Ureter (tissue), 1 donor: ENCODE measurements around the gene PIK3C2A. TPM values are rescaled to one million over a fixed set of nuclear protein-coding genes. Genes with fewer than 3 reads are reported as not detected.
A peak's percentile ranks its signal among the peaks of the same experiment; 100 is the strongest.

Experiments used
- DNase-seq: peaks from one replicate; pipeline ENCODE4 v3.0.0-alpha.2; 2020; ENCODE audit warnings: low spot score
- total RNA-seq: library from RNA; stranded (reverse); gene quantifications from one replicate; pipeline ENCODE4 v1.2.4, GENCODE V29; 2023
- donor health status: DM: yes; HTN: yes; CAD: no.

The PIK3C2A gene
- total RNA-seq, 1 donor from 2014 or later: 97.3 TPM

- DNase-seq: no peak
Measured at GRCh38 chr11:17217401-17217800, 9.6 kb upstream of the PIK3C2A start.

GRCh38 chr11:17214338-17214737, 6.6 kb upstream of the PIK3C2A start:
- DNase-seq: no peak

- no peak for DNase-seq
Measured at GRCh38 chr11:17211286-17211685, 3.5 kb upstream of the PIK3C2A start.

- DNase-seq: no peak
Measured at GRCh38 chr11:17209939-17210245, 2.1 kb upstream of the PIK3C2A start.

- DNase-seq: peak; percentile 64
Measured at GRCh38 chr11:17208257-17208999, 642 bp upstream of the PIK3C2A start.

- no peak for DNase-seq
Measured at GRCh38 chr11:17206463-17206862, 1.3 kb downstream of the PIK3C2A start.

- DNase-seq: no peak
Measured at GRCh38 chr11:17197431-17197898, 10.3 kb downstream of the PIK3C2A start.

- DNase-seq: no peak
Measured at GRCh38 chr11:17188675-17189074, 19.1 kb downstream of the PIK3C2A start.

- no peak for DNase-seq
Measured at GRCh38 chr11:17186932-17187692, 20.7 kb downstream of the PIK3C2A start.

GRCh38 chr11:17185938-17186337, 21.8 kb downstream of the PIK3C2A start:
- DNase-seq: no peak

GRCh38 chr11:17184882-17185587, 22.8 kb downstream of the PIK3C2A start:
- DNase-seq: no peak

GRCh38 chr11:17183836-17184235, 23.9 kb downstream of the PIK3C2A start:
- DNase-seq: no peak

GRCh38 chr11:17179970-17180369, 27.8 kb downstream of the PIK3C2A start:
- no peak for DNase-seq

GRCh38 chr11:17173332-17173731, 34.5 kb downstream of the PIK3C2A start:
- DNase-seq: no peak

- no peak for DNase-seq
Measured at GRCh38 chr11:17171916-17172315, 35.9 kb downstream of the PIK3C2A start.

- no peak for DNase-seq
Measured at GRCh38 chr11:17171343-17171742, 36.4 kb downstream of the PIK3C2A start.

- DNase-seq: no peak
Measured at GRCh38 chr11:17169876-17170275, 37.9 kb downstream of the PIK3C2A start.

- DNase-seq: no peak
Measured at GRCh38 chr11:17165247-17165890, 42.4 kb downstream of the PIK3C2A start.

GRCh38 chr11:17164361-17165246, 43.2 kb downstream of the PIK3C2A start:
- DNase-seq: no peak

GRCh38 chr11:17163736-17164135, 44.0 kb downstream of the PIK3C2A start:
- no peak for DNase-seq

- DNase-seq: no peak
Measured at GRCh38 chr11:17163291-17163690, 44.5 kb downstream of the PIK3C2A start.
